GM12865 (cell line): ENCODE data around the gene SLC34A1.
"Not testable (repeated sequence)": the region's sequence is repeated elsewhere in the genome, so short reads cannot be mapped to it uniquely, and the experiment has no call there.

Source experiments
- DNase-seq: peaks from one replicate; pipeline ENCODE4 v3.0.0; 2010; ENCODE audit warnings: low read depth
- H3K4me3 ChIP-seq: 2 replicates; pipeline ENCODE4 v1.5.1; 2011; ENCODE audit warnings: mild to moderate bottlenecking, low read depth, low read length, control low read depth
- CTCF ChIP-seq: IDR thresholded peaks from 2 replicates; pipeline ENCODE4 v1.5.1; 2011; ENCODE audit warnings: low read length, control low read depth, low read depth, inconsistent platforms; ENCODE audit not compliant: insufficient read depth; ENCODE audit errors: missing control alignments

SLC34A1 gene

GRCh38 chr5:177419046-177419445 lies 34.8 kb downstream of the SLC34A1 start:
- TF ChIP-seq CTCF, result no peak
- no peak overlapping the region for H3K4me3 ChIP-seq
- no peak for DNase-seq

- not testable (repeated sequence) for DNase-seq, H3K4me3 ChIP-seq
Observed at GRCh38 chr5:177420472-177420871, 36.2 kb downstream of the SLC34A1 start.

- H3K4me3 ChIP-seq, result no peak overlapping the region
Observed at GRCh38 chr5:177421062-177421798, 37.0 kb downstream of the SLC34A1 start.

GRCh38 chr5:177423671-177424070 lies 39.4 kb downstream of the SLC34A1 start:
- no peak for TF ChIP-seq CTCF

More at GRCh38 chr5:177421062-177421798, 37.0 kb downstream of the SLC34A1 start:
- no peak for TF ChIP-seq CTCF
- no peak for DNase-seq

GRCh38 chr5:177425196-177425800 lies 41.1 kb downstream of the SLC34A1 start:
- TF ChIP-seq CTCF, result no peak
- no peak for DNase-seq

More at GRCh38 chr5:177423671-177424070, 39.4 kb downstream of the SLC34A1 start:
- H3K4me3 ChIP-seq, result no peak overlapping the region
- DNase-seq, result no peak

GRCh38 chr5:177425801-177426565 lies 41.7 kb downstream of the SLC34A1 start:
- no peak for TF ChIP-seq CTCF
- DNase-seq, result peak; percentile 100
- H3K4me3 ChIP-seq, result peak overlapping the region; percentile 60

More at GRCh38 chr5:177425196-177425800, 41.1 kb downstream of the SLC34A1 start:
- H3K4me3 ChIP-seq, result peak overlapping the region; percentile 60
